ENCODE results near the gene TNFRSF11A.

The TNFRSF11A gene

DNA sequence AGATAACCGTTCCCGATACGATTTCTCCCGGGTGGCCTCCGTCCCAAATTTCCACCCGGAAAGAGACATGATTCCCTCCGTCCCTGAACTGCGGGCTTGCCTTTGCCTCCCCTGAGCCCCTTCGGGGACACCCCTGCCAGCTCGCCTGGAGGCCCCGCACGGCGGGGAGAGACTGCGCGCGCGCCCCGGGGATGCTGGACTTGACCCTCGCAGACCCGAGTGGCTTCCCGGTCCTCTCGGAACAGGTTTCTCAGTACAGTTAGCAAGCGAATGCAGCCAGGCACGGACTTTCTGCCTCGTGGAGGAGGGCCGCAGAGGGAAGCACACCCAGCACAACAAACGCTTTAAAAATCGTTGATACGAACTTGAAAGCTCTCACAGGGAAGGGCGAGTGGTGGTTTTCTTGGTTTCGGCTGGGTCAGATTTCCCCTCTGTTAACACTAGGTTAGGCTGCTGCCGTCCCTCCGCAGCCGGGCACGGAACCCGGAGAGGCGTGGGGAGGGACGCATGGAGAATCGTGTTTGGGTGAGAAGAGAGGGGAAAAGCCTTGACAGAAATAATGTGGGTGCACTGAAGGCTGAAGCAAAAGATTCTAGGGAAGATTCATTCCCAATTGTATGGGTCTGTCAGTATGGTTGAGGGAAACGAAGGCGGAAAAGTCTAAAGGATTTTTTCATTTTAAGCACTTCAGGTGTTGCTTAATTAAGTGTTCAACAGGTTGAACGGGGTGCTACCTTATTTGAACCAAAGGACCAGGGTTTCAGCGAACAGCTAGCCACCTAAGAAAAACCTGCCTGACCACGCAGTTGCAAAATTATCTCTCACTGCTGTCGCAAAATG is 916 bp downstream of the TNFRSF11A start:
- peak; percentile 54 for DNase-seq (ENCODE audit: low spot score)

DNA sequence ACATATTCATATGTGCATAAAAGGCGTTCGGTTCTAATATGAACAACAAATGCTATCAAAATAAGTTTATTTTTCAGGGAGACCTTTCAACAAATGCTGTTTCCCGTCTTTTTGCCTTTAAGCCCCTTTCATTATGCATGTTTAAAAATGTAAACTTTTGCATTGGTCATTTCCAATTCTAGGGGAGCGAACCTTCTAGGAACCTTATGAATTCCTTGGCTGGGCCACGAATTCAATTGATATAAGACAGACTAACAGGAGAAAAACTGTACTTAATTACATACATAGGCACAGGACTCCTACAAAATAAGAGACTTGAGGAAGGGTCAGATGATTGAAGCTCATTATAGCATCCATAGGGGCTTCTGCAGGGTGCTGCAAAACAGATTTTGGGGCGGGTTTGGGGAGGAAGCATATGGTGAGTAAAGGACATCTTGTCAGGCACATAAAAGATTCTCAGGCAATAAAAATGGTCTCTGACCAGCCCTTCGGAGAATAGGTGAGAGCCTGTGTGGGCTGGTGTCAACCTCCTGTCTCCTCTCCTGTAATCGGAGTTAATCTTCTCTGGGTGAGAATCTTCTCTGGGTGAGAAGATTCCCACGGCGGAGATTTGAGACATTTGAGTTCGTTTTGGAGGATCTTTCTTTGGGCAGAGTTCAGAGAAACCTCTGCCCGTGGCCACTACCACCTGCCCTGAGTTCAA is 1.7 kb downstream of the TNFRSF11A start:
- no peak for DNase-seq (ENCODE audit: low spot score)

DNA sequence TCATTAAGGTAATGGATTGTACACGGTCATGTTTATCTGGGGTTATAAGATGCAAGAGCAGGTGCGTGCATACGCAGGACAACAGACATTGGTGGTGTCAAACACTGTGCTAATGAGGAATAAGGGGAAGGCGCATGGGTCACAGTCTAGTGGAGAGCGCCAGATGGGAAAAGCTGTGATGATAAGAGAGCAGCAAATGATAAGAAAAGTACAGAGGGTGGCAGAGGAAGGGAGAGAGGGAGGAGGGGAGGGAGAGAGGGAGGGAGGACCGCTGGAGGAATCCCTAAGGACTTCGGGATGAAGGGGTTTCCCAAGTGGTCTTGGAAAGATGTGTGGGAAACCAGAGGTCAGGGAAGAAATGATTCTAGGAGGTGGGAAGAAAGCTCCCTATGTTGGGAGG is 2.9 kb downstream of the TNFRSF11A start:
- no peak for DNase-seq (ENCODE audit: low spot score)

DNA sequence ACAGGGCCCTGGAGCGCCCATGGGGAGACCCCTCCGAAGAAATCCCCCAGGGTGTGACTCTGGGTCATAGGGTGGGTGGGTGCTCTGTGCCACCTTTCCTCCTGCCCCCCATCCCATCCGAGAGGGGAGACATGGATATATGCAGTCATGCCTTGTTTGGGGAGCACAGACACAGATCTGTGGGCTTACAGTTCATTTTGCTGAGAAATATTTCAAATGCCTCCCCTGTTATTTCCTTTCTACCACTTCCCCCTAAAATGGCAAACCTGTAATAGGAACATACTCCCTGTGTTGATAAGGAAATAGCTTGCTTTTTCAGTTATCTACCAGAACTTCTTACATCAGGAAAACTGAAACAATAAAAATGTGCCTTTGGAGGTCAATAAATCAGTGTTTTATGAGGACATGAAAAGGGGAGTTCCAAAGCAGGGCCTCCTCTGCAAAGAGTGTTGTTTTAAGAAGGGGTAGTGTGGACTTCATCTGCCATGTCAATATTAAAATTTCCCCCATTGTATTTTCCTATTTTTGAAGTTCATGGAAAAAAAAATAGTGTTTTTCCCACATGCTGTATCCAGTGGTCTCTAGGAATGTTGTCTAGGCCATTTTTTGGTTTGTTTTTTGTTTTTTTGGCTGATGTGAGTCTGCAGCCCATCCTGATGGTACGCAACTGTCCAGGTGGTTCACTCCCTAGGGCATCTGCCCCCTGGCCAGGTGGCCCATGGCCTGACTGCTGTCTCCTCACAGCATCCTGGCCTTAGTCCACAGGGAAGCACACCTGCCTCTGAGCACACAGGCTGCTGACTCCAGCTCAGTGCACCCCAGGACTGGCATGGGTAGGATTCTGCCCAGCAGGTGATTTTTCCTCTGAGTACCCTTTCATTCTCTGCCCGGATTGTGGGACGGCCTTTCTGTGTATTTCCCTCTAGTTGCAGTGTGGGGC is 3.7 kb downstream of the TNFRSF11A start:
- no peak for DNase-seq (ENCODE audit: low spot score)

DNA sequence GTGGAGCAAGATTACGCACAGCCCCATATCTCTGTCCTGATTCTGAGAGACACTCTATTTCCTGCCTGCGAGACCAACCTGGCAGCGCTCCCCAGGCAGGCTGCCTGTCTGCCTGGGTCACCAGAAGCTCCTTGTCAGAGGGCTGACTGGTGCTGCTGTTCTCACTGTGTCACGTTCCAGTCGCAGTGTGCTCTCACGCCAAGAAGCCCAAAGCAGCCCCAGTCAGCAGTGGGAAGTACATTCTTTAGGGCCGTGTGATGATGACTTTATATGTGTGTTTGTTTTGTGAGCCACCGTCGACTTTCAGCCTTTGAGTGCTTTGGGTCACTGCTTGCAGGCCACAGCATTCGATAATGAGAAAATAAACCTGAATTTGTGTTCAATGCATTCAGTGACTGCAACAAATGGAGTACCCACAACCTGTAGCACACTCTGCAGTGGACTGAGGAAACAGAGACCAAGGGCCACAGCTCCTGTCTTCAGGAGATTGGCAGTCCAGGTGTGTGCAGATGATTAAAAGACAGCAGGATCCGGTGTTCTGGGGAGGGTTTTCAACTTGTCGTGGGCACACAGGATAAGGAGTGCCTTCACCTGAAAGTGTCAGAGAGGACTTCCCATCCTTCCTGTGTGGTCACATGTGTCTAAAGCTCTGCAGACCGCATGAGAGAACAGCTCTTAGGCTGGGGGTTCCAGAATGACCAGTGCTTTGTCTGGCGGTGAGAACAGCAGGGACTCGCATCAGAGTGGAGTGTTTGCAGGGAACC is 4.8 kb downstream of the TNFRSF11A start:
- no peak for DNase-seq (ENCODE audit: low spot score)

DNA sequence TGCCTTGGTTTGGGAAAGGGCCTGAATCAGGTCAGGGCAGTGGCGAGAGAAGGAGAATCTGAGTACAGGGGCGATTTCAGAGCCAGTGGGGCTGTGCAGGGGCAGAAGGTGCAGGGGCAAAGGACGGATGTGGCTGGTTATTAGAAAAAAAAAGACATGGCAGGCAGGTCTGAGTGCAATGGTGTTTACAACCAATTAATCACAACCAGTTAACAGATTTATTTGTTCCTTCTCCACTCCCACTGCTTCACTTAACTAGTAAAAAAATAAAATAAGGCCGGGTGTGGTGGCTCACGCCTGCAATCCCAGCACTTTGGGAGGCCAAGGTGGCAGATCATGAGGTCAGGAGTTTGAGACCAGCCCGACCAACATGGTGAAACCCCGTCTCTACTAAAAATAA is 5.5 kb downstream of the TNFRSF11A start:
- no peak for DNase-seq (ENCODE audit: low spot score)

DNA sequence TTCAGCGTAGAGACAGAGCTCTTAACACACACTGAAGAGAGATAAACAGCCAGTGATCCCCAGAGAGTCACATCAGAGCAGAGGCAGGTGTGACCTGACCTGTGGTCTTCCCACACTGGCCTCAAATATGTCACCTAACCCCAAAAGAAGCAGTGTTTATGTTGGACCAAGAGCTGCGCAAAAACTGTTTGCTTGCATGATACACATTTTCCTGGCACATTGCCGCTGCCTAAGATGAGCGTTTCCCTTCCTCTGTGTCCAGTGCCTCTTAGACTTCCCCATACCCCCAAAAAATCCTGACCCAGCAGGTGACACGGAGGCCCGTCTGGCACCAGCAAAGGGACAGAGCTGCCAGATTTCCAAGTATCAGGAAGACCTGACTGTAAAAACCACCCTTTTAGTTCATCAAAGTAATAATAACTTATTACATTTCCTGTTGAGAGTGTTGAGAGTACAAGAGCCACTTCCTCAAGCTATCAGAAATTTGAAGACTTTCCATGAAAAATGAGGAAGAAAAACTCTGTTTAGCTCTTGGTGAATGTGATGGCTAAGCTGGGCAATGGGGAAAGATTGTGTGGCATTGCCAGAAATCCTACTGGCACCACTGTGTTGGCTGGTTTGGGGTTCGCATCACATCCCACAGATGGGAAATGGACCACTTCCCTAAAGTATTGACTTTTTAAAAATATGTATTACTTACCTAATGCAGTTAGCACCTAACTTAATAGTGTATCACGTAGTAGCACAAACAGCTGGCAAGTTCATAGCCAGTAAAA is 6.7 kb downstream of the TNFRSF11A start:
- no peak for DNase-seq (ENCODE audit: low spot score)

DNA sequence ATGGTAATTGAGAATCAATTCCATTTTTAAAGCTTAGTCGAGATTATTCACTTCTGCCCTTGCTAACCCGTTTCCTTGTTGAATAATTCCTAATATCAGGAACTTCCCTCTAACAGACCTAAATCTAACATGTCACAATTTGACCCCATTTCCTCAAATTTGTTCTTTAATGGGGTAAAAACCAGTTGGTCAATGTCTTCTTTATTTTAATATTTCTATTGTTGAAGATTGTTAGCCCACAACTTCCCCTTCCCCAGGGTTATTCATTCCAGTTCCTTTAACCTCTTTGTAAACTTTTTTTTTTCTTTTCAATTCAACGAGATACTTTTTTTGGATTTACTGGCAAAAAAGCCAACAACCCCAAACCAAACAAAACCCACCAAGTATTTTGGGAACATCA is 7.3 kb downstream of the TNFRSF11A start:
- no peak for DNase-seq (ENCODE audit: low spot score)

DNA sequence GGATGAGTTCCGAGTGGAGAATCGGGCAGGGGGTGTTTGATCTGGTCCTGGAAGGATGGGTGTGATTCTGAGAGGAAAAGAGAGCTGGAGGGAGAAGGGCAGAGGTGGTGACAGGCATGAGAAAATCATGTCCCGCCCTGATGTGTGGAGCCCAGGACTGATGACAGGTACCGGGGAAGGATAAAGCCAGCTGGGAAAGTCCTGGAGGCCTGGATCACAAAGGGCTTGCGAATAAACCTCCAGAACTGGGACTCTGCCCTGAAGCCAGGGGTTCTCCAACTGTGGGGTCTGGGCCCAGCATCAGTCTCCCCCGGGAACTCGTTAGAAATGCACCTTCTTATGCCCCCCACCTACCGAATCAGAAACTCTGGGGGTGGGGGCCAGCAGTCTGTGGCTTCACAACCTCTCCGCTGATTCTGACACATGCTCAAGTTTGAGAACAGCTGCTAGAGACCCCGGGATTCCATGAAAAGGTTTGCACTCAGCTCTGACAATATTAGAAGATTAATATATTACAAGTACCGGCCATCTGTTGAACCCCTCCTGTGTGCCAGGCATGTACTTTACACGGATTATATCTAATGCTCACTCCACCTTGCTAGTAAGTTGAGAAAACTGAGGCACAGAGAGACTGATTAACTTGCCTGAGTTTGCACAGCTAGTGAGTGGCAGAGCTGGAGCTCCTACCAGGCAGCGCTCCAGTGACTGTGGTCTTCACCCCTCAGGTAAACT is 8.0 kb downstream of the TNFRSF11A start:
- DNase-seq (ENCODE audit: low spot score) = no peak

DNA sequence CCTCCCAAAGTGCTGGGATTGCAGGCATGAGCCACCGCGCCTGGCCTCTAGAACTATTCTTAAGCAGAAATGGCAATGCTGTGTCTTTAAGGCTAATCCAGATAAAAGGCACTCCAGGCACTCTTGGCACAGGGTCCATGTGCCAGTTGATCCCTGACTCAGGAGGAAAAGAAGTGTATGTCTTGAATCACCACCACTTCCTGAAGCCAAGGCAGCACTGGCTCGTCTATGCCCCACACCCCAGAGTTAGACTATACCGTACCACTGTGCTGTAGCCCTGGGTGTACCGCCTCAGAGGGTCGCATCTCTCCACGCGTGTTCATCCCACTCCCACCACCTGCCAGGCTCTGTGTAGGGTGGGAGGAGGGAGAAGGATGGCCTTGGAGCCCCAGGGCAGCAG is 9.0 kb downstream of the TNFRSF11A start:
- DNase-seq (ENCODE audit: low spot score) = no peak

DNA sequence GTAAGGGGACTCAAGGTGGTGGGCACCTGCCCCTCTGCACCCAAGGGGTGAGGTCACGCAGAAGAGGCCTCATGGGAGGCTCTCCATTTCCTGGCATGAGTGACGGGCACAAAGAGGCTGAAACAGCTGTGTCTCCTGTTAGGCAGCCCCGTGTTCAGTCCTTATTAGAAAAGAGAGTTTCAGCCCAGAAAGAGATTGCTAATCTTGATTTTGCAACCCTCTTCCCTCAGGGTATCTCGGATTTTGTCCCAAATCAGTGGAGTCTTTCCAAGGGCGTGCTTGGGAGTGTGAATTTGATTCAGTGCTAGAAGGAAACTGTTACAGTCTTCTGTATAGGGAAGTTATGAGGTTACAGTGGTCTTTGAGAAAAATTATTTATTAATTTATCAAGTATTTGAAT is 10.4 kb downstream of the TNFRSF11A start:
- DNase-seq (ENCODE audit: low spot score) = no peak

DNA sequence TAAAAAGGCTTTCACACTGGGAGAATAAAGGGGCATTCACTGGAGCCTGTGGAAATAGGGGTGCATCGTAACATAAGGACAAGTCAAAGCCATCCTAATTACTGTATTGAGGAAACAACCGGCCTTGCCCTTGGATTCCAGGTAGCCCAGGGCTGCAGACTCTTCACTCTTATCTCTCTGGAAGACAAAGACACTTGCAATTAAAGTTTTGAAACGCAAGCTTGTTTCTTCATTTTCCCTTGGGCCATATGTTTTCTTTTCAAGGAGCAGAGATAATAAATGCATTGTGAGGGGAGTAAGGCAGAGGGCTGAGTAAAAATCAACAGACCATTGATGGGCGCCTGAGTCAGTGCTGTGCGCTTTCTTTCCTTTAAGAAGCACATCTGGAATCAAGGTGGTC is 11.5 kb downstream of the TNFRSF11A start:
- DNase-seq (ENCODE audit: low spot score) = no peak

DNA sequence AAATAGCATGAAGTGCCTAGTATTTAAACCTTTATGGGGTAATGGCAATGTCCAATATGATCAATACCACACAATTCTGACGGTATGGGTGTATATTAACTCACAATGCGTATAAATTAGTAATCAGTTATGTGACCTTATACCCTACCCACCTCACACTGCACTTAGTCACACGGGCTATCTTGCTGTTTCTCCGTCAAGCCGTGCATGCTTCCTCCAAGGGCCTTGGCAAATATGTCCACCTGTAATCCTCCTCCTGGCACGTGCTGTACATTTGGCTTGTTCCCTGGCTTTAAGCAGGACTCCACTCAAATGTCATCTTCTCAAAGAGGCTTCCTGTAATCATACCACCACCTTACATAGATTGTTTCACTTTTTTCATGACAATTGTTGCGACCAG is 12.2 kb downstream of the TNFRSF11A start:
- no peak for DNase-seq (ENCODE audit: low spot score)

DNA sequence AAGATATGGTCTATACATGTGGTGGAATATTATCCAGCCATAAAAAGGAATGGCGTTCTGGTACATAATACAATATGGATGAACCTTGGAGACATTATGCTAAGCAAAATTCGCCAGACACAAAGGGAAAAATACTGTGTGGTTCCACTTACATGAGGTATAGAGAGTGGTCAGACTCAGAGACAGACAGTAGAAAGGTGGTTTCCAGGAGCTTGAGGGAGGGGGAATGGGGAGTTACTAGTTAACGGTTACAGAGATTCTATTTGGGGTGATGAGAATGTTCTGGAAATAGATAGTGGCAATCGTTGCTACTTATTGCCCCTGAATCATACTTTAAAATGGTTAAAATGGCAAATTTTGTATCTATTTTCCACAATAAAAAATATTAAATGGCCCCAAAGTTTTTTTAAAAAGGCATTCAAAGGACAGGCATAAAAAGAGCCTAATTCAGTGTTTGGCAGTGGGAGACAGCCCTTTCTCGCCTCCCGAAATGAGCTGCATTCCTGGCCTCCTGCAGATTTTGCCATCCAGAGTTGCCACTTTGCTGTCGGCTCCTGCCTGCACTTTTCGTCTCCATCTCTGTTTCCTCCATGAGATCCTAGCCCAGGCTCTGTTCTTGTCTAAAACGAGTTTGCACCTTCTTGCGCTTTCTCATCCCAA is 13.5 kb downstream of the TNFRSF11A start:
- no peak for DNase-seq (ENCODE audit: low spot score)

DNA sequence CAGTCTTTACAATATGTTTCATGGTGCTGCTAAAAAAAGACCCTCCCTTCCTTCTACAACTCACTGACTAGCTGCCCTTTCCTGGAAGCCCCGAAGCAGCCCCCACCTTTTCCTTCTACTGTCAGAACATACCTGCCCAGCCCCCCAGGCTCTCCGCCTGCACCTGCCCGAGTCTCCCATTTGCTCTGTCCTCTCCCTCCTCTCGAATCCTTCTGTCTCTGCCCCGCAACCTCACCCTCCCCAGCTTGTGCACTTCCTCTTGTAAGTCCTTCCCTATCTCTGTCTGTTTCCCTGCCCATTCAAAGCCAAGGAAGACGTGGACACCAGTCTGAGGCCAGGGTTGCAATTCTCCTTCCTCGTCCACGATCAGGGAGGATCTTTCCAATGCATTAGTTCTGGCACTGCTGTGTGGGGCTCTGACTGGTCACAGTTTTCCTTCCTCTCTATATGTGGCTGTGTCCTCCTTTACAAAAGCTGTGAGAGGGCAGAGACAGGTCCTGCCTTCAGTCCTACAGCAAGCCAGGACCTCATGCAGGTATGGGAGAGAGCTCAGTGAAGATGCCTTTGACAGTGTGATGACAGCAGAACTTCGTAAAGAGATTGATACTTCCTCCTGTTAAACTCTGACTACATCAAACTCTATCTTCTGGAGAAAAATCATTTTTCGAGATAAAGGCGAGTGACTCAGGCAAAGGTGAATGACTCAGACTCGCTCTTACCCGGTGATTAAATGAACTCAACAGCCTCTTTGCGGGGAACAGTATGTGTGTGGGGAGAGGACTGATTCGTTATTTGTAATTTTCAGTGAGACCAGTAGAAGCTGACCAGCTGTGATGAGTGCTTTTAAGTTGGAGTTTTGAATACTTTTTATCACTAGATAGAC is 14.2 kb downstream of the TNFRSF11A start:
- DNase-seq (ENCODE audit: low spot score) = no peak

DNA sequence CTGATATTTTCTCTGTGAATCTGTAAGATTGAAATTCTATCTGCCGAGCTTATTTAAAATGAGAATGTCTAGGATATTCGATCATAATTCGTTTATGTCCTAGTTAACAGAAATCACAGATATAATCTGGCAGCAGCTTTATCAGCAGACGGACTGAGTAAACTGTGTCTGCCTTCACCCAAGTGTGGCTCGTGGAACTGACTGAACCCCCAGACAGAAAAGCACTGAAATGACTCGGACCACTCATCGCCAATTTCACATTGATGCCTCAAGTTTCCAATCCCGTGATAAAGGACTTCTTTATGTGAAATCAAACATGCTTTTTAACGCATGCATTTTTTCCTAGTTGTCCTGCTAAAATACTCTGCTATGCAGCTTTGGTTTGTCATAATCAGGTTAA is 15.9 kb downstream of the TNFRSF11A start:
- DNase-seq (ENCODE audit: low spot score) = no peak

DNA sequence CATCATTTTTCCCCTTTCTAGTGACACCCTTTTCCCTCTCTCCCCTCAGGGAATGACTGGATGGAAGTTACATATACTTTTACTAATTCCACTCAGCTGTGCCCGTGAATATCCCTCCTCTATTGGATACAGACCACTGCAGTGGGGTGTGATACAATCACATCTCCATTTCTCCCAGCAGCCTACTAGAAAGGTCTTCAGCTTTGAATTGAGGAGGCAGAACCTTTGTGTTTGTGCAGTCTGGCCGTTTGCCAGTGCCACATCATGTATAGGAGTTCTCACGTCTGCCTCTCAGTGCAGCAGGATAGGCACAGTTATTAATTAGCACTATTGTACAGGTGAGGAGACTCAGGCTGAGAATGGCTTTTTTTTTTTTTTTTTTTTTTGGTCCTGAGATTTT is 16.4 kb downstream of the TNFRSF11A start:
- DNase-seq (ENCODE audit: low spot score) = no peak

DNA sequence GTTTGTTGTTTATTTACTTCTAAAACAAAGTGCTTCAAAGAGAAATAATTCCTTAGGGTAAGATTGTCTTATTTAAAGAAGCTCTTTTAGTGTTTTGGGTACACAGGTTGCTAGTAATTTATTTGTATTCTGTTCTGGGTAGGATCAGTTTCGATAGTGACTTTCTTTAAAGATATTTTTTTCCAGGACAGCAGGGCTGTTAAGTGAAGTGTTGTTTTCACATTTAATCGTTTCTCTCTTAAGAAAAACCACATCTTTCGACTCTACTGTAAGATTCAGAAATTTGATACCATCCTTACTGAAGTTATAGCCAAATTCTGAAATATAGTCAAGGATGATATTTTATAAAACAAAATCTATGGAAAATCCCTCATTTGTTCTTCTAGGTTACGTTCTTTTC is 17.8 kb downstream of the TNFRSF11A start:
- no peak for DNase-seq (ENCODE audit: low spot score)

DNA sequence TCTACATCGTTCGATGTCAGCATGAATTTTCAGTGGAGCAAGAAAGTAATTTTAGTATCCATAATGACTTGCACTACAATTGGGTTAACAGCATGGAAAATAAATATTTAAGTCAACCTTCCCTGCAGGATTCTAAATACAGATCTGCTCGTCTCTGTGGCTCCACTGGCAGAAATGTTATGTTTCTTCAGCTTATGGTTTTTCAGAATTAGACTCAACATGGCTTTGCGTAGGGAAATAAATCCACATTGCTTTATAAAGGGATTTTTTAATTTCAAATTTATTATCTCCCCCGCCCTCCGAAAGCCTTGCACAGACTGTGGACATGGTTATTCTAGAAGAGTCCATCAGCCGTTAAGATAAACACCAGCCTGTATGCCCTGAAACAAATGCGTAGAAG is 18.2 kb downstream of the TNFRSF11A start:
- no peak for DNase-seq (ENCODE audit: low spot score)

All from ecto neural progenitor cell (in vitro differentiated cells).